ENCODE measurements around the gene DLG2.

DNA sequence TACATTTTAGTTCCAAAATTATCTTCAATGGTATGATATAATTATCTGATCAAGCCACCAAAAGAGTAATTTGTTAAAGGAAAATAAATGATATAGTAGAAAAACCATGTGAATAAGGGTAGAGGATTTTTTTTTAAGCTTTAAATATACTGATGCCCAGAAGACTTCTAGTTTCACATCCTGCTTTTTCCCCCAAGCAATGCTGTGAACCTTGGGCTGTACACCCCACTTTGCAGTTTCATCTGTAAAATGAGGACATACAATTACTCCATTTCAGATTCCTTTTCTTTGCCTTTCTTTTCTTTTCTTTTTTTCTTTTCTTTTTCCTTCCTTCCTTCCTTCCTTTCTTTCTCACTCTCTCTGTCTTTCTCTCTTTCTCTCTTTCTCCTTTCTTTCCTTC lies 1125.4 kb downstream of the DLG2 start:
- TF ChIP-seq, protein P1, sequence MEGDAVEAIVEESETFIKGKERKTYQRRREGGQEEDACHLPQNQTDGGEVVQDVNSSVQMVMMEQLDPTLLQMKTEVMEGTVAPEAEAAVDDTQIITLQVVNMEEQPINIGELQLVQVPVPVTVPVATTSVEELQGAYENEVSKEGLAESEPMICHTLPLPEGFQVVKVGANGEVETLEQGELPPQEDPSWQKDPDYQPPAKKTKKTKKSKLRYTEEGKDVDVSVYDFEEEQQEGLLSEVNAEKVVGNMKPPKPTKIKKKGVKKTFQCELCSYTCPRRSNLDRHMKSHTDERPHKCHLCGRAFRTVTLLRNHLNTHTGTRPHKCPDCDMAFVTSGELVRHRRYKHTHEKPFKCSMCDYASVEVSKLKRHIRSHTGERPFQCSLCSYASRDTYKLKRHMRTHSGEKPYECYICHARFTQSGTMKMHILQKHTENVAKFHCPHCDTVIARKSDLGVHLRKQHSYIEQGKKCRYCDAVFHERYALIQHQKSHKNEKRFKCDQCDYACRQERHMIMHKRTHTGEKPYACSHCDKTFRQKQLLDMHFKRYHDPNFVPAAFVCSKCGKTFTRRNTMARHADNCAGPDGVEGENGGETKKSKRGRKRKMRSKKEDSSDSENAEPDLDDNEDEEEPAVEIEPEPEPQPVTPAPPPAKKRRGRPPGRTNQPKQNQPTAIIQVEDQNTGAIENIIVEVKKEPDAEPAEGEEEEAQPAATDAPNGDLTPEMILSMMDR (IDR thresholded peaks at IDR 0.05; ENCODE audit: low read length), result no peak
- no peak for TF ChIP-seq EZH2phosphoT487 (IDR thresholded peaks at IDR 0.05; ENCODE audit: low read length)

Measured in MM.1S (cell line).